Nephron (organoid): Measurements from ENCODE around the gene HCN4.

ENCODE experiments used
- H3K27ac Mint-ChIP-seq, 3 experiments: 2 replicates each; pipeline ENCODE4 v1.8.0; 2020; ENCODE audit warnings: mixed read lengths in 3 of 3, mild to moderate bottlenecking in 2 of 3, moderate library complexity in 1 of 3
- H3K27me3 Mint-ChIP-seq: 2 replicates; pipeline ENCODE4 v1.8.0; 2021; ENCODE audit warnings: low read depth, mild to moderate bottlenecking, moderate library complexity, mixed read lengths
- H3K36me3 Mint-ChIP-seq: 2 replicates; pipeline ENCODE4 v1.8.0; 2020; ENCODE audit warnings: low read depth, mixed read lengths
- H3K4me1 Mint-ChIP-seq: 2 replicates; pipeline ENCODE4 v1.8.0; 2020; ENCODE audit warnings: mixed read lengths
- H3K4me3 Mint-ChIP-seq, 3 experiments: 2 replicates each; pipeline ENCODE4 v1.8.0; 2020; ENCODE audit warnings: mild to moderate bottlenecking in 3 of 3, mixed read lengths in 3 of 3, moderate library complexity in 2 of 3
- H3K9me3 Mint-ChIP-seq: 2 replicates; pipeline ENCODE4 v1.8.0; 2020; ENCODE audit warnings: mixed read lengths
- CTCF ChIP-seq, 3 experiments: fragments of 200-600 bp; sonication (generic); IDR thresholded peaks; one replicate each; pipeline ENCODE4 v1.5.0; 2021; ENCODE audit warnings: antibody characterized with exemption in 3 of 3; ENCODE audit not compliant: unreplicated experiment in 3 of 3

HCN4 gene

GRCh38 chr15:73385205-73385604 lies 16.4 kb upstream of the HCN4 start:
- Mint-ChIP-seq H3K36me3 (no peaks in the 10 kb centered on the region), H3K27me3 (peaks cover 74% of the 10 kb centered on the region), H3K4me1 (no peaks in the 10 kb centered on the region), H3K9me3 (peaks cover 6% of the 10 kb centered on the region), H3K27ac (no peak overlapping the region), H3K4me3 (no peak overlapping the region)
- TF ChIP-seq CTCF (IDR thresholded peaks at IDR 0.05; ENCODE audit: unreplicated experiment in 3 of 3), result no peak

- Mint-ChIP-seq H3K4me1 (no peaks in the 10 kb centered on the region), H3K4me3 (no peak overlapping the region), H3K36me3 (no peaks in the 10 kb centered on the region), H3K27me3 (peaks cover 77% of the 10 kb centered on the region), H3K9me3 (peaks cover 6% of the 10 kb centered on the region), H3K27ac (no peak overlapping the region)
- TF ChIP-seq CTCF (IDR thresholded peaks at IDR 0.05; ENCODE audit: unreplicated experiment in 3 of 3), result no peak
Observed at GRCh38 chr15:73383310-73384189, 14.8 kb upstream of the HCN4 start.

GRCh38 chr15:73382115-73382514 lies 13.4 kb upstream of the HCN4 start:
- peaks cover 6% of the 10 kb centered on the region for H3K9me3 Mint-ChIP-seq
- TF ChIP-seq CTCF (IDR thresholded peaks at IDR 0.05; ENCODE audit: unreplicated experiment in 3 of 3), result no peak
- peaks cover 72% of the 10 kb centered on the region for H3K27me3 Mint-ChIP-seq
- no peaks in the 10 kb centered on the region for H3K36me3 Mint-ChIP-seq
- no peak overlapping the region for H3K4me3 Mint-ChIP-seq
- no peak overlapping the region for H3K27ac Mint-ChIP-seq
- H3K4me1 Mint-ChIP-seq, result no peaks in the 10 kb centered on the region

GRCh38 chr15:73380661-73381060 lies 11.9 kb upstream of the HCN4 start:
- no peaks in the 10 kb centered on the region for H3K4me1 Mint-ChIP-seq
- no peak for TF ChIP-seq CTCF (IDR thresholded peaks at IDR 0.05; ENCODE audit: unreplicated experiment in 3 of 3)
- H3K27me3 Mint-ChIP-seq, result peaks cover 74% of the 10 kb centered on the region
- H3K9me3 Mint-ChIP-seq, result peaks cover 10% of the 10 kb centered on the region
- no peak overlapping the region for H3K27ac Mint-ChIP-seq
- H3K36me3 Mint-ChIP-seq, result no peaks in the 10 kb centered on the region
- H3K4me3 Mint-ChIP-seq, result no peak overlapping the region

- no peak for TF ChIP-seq CTCF (IDR thresholded peaks at IDR 0.05; ENCODE audit: unreplicated experiment in 3 of 3)
- H3K9me3 Mint-ChIP-seq, result peaks cover 10% of the 10 kb centered on the region
- peaks cover 90% of the 10 kb centered on the region for H3K27me3 Mint-ChIP-seq
- no peak overlapping the region for H3K4me3 Mint-ChIP-seq
- no peaks in the 10 kb centered on the region for H3K4me1 Mint-ChIP-seq
- no peak overlapping the region for H3K27ac Mint-ChIP-seq
- no peaks in the 10 kb centered on the region for H3K36me3 Mint-ChIP-seq
Observed at GRCh38 chr15:73378089-73378488, 9.3 kb upstream of the HCN4 start.
